NCI-H774 (cell line): ENCODE measurements around the gene GJB6.
A peak's percentile ranks its signal among the peaks of the same experiment; 100 is the strongest.

ENCODE experiments used
- DNase-seq: peaks from one replicate; lab custom pipeline; 2025; lab: John Stamatoyannopoulos, UW

Gene GJB6

DNA sequence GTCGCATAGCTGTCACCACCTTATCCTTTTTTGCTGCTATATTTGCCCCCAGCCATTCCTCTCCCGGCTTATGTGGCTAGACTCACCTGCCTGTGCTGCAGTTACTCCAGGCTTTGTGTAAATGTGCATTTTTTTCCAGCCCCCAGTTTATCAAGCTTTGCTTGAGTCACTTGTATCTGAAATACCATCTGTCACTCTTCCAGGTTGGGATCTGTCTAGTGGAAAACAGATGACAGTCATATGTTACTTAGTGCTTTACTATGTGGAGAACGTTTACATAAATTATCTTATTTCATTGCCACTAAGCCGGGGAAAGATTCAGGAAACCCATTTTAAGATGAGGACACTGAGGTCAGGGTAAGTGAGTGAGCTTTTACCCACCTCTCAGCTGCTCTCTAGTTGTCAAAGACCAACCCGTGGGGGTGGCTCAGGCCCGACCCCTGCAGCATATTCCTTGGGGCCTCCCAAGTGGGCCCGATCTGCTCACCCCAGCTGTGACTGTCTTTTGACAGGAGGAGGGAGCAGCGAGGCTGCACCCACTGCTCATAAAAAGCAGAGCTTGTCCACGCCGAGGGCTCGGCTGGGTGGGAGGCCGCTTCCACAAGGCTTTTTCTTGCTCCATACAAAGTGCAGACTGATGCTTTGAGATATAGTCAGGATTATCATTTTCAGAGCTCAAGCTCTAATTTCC is 46.6 kb downstream of the GJB6 start:
- DNase-seq: no peak

DNA sequence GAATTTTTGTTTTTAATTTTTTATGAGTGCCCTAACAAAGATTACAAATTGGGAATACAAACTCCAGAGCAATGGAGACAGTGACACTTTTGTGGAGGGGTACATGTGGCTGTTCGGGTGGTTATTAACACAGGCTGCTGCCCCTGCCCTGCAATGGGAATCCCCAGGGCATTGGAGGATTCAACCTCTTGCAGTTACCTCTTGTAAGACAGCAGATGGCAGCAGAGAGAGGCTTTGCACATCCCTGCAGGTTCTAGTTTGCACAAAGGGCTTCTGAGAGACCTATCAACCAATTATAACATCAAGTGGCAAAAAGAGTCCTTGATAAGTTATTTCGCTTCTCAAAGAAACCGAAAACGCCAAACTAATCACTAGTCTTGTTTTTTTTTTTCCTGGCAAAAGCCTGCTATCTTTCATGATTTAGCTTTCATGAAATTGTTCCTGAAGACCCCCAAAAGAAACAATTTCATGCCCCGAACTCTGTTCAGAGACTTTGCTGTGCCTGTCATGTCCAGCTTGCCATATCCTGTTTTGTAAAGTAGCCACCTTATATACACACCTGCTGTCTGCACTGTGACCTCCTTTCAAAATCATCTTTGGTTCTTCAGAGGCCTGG is 49.8 kb downstream of the GJB6 start:
- DNase-seq: peak; percentile 34

DNA sequence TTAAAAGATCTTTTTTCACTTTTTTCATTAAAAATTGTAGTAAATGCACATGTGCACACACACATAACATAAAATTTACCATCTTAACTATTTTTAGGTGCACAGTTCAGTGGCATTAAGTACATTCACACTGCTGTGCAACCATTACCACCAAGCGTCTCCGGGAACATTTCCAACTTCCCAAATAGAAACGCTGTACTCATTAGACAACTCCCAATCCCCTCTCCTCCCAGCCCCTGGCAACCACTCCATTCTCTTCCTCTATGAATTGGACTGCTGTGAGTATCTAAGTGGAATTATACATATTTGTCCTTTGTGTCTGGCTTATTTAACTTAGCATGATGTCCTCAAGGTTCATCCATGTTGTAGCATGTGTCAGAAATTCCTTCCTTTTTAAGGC is 50.9 kb downstream of the GJB6 start:
- DNase-seq: no peak

DNA sequence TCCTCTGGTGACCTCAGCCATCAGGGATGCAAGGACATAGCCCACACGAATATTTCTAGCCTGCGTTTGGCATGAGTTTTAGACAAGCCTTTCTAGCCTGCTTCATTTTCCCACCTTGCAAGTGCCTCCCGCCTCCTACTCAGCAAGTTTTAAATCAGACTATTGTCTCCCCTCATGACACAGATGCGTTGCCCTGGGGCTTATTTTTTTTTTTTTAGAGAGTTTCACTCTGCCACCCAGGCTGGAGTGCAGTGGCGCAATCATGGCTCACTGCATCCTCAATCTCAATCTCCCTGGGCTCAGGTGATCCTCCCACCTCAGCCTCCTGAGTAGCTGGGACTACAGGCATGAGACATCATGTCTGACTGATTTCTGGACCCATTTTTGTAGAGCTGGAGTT is 54.0 kb downstream of the GJB6 start:
- DNase-seq: no peak

DNA sequence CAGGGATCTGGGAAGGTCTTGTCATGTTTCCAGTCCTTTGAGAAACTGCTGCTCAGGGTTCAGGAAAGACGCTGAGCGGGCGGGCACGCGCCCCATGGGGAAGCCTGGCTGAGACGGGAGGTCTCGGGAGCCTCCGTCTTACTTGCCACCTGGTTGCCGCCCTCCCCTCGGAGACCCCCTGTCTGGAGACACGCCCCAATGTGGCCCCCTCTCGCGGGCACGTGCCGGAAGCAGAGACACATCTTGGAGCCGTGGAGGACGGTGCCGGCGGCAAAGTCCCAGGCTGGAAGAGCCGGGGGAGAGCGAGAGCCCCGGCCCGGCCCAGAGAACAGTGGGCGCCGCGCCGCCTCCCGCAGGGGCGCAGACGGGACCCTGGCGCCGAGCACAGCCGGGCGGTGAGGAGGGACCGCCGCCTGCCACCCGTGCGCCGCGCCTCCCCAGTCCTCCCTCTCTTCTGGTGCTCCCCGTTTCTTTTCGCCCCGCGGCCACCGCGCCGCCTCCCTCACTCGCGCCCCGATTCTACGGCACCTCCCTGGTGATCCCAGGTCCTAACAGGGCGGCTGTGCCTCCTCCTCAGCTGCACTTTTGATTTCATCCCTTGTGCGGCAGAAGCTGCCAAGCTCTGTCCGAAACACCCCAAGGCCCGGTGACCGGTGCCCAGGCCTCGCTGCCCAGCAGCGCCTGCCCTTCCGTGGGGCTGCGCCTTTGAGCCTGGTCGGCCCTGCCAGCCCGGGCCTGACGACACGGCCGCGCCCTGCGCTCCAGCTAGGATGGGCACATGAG is 54.9 kb downstream of the GJB6 start:
- DNase-seq: no peak

DNA sequence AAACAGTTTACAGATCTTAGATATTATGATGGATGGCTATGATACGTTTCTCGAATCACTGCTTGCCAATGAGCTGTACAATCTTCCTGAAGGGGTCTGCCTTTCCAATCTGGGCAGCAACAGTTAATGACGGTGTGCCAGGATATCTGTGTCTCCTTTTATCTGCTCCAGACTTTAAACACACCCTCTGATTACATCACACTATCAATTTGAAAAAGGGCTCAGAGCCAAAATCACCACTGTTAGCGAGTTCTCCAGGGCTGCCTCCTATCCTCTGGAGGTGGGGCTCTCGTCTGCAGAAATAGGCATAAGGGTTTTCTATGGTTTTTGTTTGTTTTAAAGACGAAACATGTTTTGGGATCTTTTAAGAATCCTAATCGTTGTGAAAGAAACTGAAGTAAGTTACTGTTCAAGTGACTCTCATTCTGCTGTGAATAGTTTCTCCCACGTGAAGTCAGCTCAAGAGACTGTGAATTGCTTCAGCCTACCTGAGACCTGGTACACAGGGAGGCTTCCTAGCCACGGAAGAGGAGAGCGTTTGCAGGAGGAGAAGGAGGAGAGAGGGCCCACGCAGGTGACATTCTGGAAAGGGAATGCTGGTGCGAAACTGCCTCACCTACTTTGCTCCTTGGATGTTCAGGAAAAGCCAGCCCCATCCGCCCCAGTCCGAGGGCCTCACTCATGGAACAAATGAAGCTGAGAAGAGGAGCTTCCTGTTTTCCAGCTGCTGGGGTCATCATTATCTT is 56.0 kb downstream of the GJB6 start:
- no peak for DNase-seq

DNA sequence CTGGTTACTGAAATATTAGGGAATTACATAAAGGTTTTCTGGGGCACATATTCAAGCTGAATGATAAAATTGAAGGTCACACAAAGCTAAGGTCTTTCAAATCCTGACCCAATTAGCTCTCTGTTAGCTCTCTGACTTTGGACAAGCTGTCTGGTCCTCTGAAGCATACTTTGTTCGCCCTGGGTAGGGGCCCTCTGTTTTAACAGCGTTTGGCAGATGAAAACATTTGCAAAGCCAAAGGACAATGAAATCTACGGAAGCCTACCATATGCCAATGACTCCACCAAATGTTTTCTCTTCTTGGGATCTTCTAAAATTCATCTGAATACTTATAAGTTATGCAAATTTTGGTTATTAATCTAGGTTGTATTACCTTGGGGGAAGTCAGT is 56.7 kb downstream of the GJB6 start:
- no peak for DNase-seq

DNA sequence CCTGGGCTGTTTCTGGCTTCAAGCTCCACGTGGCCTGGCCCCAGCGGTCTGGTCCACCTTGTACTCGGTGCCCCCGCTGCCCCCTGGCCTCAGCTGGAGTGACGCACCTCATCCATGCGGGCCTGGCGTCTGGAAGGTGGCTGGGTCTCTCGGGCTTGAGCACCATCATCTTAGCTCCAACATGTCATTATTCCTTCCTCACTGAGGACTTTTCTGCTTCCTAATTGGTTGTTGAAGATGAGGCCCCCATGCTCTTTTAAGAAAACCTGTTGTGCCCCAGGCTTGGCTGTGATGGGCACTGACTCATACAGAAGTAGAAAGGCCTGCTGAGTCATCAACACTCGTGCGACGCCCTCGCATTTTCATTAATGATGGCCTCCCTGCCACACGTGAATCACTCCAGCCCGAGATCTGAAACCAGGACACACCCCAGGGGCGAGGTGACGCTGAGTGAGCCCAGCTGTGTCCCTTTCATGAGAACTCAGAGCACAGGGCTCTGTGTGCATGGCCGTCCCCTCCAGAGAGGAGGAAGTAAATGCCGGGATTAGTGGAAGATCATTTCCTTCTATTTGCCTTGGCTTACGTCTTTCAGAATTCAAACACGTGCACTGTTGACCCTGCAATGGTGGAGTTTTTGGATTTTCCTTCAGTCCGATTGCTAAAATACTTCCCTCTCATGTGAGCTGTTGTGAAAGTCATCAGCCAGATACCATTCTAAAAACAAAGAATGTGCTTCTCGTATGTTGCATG is 57.3 kb downstream of the GJB6 start:
- no peak for DNase-seq

DNA sequence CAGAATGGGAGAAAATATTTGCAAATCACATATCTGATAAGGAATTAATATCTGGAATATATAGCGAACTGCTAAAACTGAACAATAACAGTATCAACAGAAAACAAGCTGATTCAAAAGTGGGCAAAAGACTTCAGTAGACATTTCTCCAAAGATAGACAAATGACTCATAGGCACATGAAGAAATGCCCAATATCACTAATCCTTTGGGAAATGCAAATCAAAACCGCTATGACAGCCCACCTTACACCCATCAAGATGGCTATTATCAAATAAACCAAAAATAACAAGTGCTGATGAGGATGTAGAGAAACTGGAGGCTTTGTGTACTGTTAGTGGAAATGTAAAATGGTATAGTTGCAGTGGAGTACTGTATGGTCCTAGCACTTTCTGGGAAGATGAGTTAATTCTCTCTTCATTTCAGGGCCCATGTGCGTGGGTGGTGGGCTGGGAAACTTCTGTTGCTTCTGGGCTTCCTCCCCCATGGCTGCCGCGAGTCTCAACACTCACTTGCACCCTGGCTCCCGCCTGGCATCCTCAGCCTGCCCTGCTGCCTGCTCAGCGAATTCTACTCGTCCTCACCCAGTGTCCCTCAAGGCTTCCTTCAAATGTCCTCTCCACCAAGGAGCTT is 58.9 kb downstream of the GJB6 start:
- DNase-seq: no peak
